CD4-positive, alpha-beta T cell treated with Interleukin-1 beta for 1 hour (primary cell): ENCODE results near the gene PTPN12.

Source experiments
- DNase-seq, 2 donors: peaks; one replicate each; pipeline ENCODE4 v3.0.0-alpha.2; 2020 to 2022

The PTPN12 gene

GRCh38 chr7:77665161-77665560 lies 128.1 kb downstream of the PTPN12 start:
- no peak for DNase-seq

- no peak for DNase-seq
Observed at GRCh38 chr7:77667459-77668086, 130.5 kb downstream of the PTPN12 start.

DNA sequence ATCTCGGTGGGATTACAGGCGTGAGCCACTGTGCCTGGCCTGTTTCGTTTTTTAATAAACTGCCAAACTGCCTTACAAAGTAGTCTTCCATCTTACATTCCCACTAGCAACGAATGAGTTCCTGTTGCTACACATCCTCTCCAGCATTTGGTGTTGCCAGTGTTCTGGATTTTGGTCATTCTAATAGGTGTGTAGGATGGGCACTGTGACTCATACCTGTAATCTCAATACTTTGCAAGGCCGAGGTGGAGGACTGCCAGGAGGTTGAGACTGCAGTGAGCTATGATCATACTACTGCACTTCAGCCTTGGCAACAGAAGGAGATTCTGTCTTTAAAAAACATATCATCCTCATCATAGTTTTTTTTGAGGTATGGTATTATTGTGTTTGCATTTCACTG lies 137.8 kb downstream of the PTPN12 start:
- DNase-seq = no peak

- no peak for DNase-seq
Observed at GRCh38 chr7:77679608-77680007, 142.5 kb downstream of the PTPN12 start.

DNA sequence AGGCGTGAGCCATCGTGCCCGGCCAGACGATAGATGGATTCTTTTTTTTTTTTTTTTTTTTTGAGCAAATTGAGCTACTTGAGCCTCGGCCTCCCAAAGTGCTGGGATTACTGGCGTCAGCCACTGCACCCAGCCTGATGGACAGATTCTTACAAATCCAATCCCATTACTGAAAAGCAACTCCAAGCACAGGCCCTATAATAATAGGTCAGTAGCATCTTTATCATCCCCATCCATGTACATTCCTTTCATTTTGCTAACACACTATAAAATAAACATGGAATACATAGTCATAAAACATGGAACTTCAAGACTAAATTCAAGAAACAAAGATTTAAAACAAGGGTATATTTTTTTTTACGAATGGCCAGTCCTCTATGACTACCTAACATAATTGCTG lies 143.2 kb downstream of the PTPN12 start:
- no peak for DNase-seq

DNA sequence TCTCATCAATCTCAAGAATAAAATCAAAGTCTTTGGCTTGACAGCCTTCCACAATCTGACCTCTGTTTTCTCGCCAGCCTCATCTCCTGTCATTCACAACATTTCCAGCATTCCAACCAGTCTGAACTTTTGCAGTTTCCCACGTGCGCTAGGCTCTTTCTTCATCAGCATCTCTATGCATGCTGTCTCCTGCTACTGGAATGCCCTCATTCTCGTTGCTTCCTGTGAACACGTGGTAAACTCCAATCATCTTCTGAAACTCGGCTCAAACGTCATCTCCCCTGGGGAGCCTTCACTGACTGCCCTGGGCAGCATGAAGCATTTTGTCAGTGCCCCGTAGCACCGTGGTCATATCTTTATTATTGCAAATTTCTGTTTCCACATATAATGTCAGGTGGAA lies 146.9 kb downstream of the PTPN12 start:
- DNase-seq = no peak

DNA sequence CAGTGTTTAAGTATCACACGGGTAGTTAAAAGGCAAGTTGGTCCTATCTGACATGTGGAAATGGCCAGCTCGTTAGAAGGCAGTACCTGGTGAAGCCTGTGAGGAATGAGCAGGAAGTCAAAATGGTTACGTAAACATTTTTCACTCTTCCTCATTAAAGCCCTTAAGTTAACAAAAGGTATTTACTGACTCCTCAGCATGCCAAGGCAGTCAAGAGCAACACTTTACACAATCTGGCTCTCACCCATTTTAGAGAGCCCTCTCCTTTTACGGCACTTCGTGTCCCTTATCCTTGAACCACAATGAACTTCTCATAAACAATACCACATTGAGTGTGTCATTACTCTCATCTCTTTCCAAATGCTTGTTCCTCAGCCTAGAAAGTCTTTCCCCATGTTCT lies 148.1 kb downstream of the PTPN12 start:
- DNase-seq = no peak

DNA sequence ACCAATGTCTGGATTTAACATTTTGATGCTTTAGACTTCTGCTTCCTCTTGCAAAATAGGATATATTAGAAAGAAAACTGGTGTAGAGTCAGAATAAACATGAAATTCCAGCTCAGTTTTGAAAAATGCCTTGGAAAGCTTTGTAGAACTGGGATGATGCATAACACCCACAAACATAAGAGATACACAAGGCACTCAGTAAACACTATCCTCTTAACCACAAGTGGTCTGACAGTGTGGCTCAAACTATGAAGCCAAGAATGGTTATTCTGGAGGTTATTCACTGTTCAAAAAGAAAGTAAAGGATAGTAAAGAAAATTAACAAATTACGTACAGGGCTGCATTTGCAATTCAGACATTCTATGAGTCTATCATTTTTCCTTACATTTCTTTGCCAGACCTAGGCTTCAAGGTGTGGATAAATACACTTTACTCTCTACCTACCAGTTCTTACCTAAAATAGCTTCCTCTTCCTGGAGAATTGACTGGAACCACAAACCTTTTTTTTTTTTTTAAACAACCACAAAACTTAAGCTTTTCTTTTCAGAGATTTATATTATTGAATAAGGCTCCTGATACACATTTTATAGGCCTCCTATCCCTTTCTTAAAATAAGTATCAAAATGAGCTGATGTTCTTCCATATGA lies 150.1 kb downstream of the PTPN12 start:
- no peak for DNase-seq

GRCh38 chr7:77687747-77688144 lies 150.7 kb downstream of the PTPN12 start:
- no peak for DNase-seq
